ENCODE results near the gene TCF25.

DNA sequence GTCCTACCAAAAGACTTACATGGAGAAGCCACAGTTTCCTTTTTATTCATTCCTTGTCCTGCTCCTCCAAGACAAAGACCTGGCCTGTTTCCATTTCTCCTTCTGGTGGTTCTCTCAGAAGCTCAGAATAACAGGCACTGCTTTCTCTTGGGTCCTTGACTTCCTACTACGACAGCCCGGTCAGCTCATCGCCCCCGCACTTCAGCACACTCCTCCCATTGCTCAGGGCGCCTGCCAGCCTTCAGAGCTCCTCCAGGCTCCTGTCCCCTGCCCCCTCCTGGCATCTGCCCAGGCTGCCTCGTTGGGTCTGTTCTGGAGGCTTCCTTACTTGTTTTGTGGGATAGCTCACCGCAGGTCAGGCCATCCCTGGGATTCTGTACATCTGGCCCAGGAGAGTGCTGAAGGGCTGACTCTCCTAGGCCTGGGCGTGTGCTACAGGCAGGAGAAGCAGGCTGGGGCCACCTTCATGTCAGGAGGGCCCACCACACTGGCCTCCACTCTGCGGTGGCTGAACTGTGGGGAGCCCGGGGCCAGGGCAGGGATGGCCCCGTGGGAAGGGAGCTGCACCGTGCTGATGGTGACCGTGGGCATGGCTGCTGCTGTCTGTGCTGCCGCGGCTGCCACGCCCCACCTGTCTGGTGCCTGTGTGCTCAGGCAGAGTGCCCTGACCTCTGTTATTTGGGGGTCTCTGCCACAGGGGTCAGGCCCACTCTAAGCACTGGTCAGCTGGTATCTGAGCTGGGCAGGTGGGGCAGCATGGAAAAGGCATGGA is 17.7 kb downstream of the TCF25 start:
- TF ChIP-seq, protein P1, sequence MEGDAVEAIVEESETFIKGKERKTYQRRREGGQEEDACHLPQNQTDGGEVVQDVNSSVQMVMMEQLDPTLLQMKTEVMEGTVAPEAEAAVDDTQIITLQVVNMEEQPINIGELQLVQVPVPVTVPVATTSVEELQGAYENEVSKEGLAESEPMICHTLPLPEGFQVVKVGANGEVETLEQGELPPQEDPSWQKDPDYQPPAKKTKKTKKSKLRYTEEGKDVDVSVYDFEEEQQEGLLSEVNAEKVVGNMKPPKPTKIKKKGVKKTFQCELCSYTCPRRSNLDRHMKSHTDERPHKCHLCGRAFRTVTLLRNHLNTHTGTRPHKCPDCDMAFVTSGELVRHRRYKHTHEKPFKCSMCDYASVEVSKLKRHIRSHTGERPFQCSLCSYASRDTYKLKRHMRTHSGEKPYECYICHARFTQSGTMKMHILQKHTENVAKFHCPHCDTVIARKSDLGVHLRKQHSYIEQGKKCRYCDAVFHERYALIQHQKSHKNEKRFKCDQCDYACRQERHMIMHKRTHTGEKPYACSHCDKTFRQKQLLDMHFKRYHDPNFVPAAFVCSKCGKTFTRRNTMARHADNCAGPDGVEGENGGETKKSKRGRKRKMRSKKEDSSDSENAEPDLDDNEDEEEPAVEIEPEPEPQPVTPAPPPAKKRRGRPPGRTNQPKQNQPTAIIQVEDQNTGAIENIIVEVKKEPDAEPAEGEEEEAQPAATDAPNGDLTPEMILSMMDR (IDR thresholded peaks at IDR 0.05): no peak
- no peak for TF ChIP-seq POLR2A (IDR thresholded peaks at IDR 0.05)

Measured in testis (tissue), 2 donors.